H9 (cell line): Measurements from ENCODE around the gene CACHD1. TPM values are rescaled to one million over a fixed set of nuclear protein-coding genes. Genes with fewer than 3 reads are reported as not detected.

Source experiments
- DNase-seq: peaks from one replicate; pipeline ENCODE4 v3.0.0-alpha.2; 2017
- H2AFZ ChIP-seq: one replicate; pipeline ENCODE4 v1.6.1; 2013; ENCODE audit warnings: mild to moderate bottlenecking, low read length, control low read depth, moderate library complexity
- H2AK5ac ChIP-seq: 2 replicates; pipeline ENCODE4 v1.6.1; 2013; ENCODE audit warnings: low read length, control low read depth, mixed read lengths; ENCODE audit not compliant: insufficient read length
- H2BK120ac ChIP-seq: one replicate; pipeline ENCODE4 v1.6.1; 2013; ENCODE audit warnings: low read depth, mild to moderate bottlenecking, low read length, control low read depth, inconsistent platforms; ENCODE audit not compliant: poor library complexity, severe bottlenecking
- H2BK12ac ChIP-seq: 2 replicates; pipeline ENCODE4 v1.6.1; 2013; ENCODE audit warnings: low read length, control low read depth, mixed read lengths, low read depth; ENCODE audit not compliant: insufficient read length
- H2BK15ac ChIP-seq: 2 replicates; pipeline ENCODE4 v1.6.1; 2013; ENCODE audit warnings: low read depth, low read length, control low read depth
- H2BK20ac ChIP-seq: one replicate; pipeline ENCODE4 v1.6.1; 2013; ENCODE audit warnings: low read depth, mild to moderate bottlenecking, low read length, control low read depth, inconsistent platforms; ENCODE audit not compliant: poor library complexity, severe bottlenecking
- H2BK5ac ChIP-seq: 2 replicates; pipeline ENCODE4 v1.6.1; 2013; ENCODE audit warnings: low read length, control low read depth, mixed read lengths; ENCODE audit not compliant: insufficient read length
- H3K14ac ChIP-seq: 2 replicates; pipeline ENCODE4 v1.6.1; 2013; ENCODE audit warnings: low read length, control low read depth; ENCODE audit not compliant: insufficient read depth
- H3K18ac ChIP-seq: 2 replicates; pipeline ENCODE4 v1.6.1; 2013; ENCODE audit warnings: low read depth, mild to moderate bottlenecking, mixed read lengths, low read length, control low read depth; ENCODE audit not compliant: insufficient read length
- H3K23ac ChIP-seq: 2 replicates; pipeline ENCODE4 v1.6.1; 2013; ENCODE audit warnings: low read length, control low read depth, mixed read lengths, low read depth; ENCODE audit not compliant: insufficient read length
- H3K23me2 ChIP-seq: 2 replicates; pipeline ENCODE4 v1.6.1; 2013; ENCODE audit warnings: low read depth, mild to moderate bottlenecking, mixed read lengths, low read length, control low read depth; ENCODE audit not compliant: insufficient read length, poor library complexity, severe bottlenecking
- H3K27ac ChIP-seq: 2 replicates; pipeline ENCODE4 v1.5.1; 2013; ENCODE audit warnings: low read length, control low read depth, mixed read lengths, low read depth; ENCODE audit not compliant: insufficient read length
- H3K27me3 ChIP-seq: 2 replicates; pipeline ENCODE4 v1.6.1; 2013; ENCODE audit warnings: low read length, control low read depth, inconsistent platforms; ENCODE audit not compliant: insufficient read depth
- H3K4ac ChIP-seq: 2 replicates; pipeline ENCODE4 v1.6.1; 2013; ENCODE audit warnings: low read depth, mild to moderate bottlenecking, control low read depth, inconsistent platforms, low read length, moderate library complexity
- H3K4me1 ChIP-seq: 2 replicates; pipeline ENCODE4 v1.6.1; 2013; ENCODE audit warnings: low read length, control low read depth, inconsistent platforms; ENCODE audit not compliant: insufficient read depth
- H3K4me2 ChIP-seq: 2 replicates; pipeline ENCODE4 v1.6.1; 2013; ENCODE audit warnings: low read length, control low read depth, mixed read lengths; ENCODE audit not compliant: insufficient read length, insufficient read depth
- H3K56ac ChIP-seq: 2 replicates; pipeline ENCODE4 v1.6.1; 2013; ENCODE audit warnings: low read depth, mild to moderate bottlenecking, mixed read lengths, low read length, control low read depth; ENCODE audit not compliant: insufficient read length
- H3K79me1 ChIP-seq: 2 replicates; pipeline ENCODE4 v1.6.1; 2013; ENCODE audit warnings: low read depth, mild to moderate bottlenecking, moderate library complexity, low read length, control low read depth, inconsistent platforms; ENCODE audit not compliant: insufficient read depth, poor library complexity, severe bottlenecking
- H3K79me2 ChIP-seq: 2 replicates; pipeline ENCODE4 v1.6.1; 2013; ENCODE audit warnings: low read length, control low read depth, inconsistent platforms; ENCODE audit not compliant: insufficient read depth
- H3K9ac ChIP-seq: 2 replicates; pipeline ENCODE4 v1.6.1; 2013; ENCODE audit warnings: low read length, control low read depth, mixed read lengths; ENCODE audit not compliant: insufficient read length; ENCODE audit errors: extremely low read depth
- H3K9me3 ChIP-seq: one replicate; pipeline ENCODE4 v1.6.1; 2013; ENCODE audit warnings: low read depth, low read length, inconsistent platforms; ENCODE audit not compliant: control insufficient read depth
- H3T11ph ChIP-seq: one replicate; pipeline ENCODE4 v1.6.1; 2013; ENCODE audit warnings: mild to moderate bottlenecking, low read length, control low read depth, inconsistent platforms
- H4K20me1 ChIP-seq: one replicate; pipeline ENCODE4 v1.6.1; 2013; ENCODE audit not compliant: control insufficient read depth, insufficient read length, insufficient read depth
- H4K5ac ChIP-seq: 2 replicates; pipeline ENCODE4 v1.6.1; 2013; ENCODE audit warnings: low read depth, mild to moderate bottlenecking, mixed read lengths, low read length, control low read depth; ENCODE audit not compliant: insufficient read length
- H4K8ac ChIP-seq: replicated peaks from 2 replicates; pipeline ENCODE4 v1.6.1; 2013; ENCODE audit warnings: low read length, control low read depth, mixed read lengths, low read depth; ENCODE audit not compliant: insufficient read length
- H4K91ac ChIP-seq: 2 replicates; pipeline ENCODE4 v1.6.1; 2013; ENCODE audit warnings: low read depth, mild to moderate bottlenecking, moderate library complexity, mixed read lengths, low read length, control low read depth; ENCODE audit not compliant: insufficient read length
- H3K27ac Mint-ChIP-seq, 3 experiments: 2 replicates in 2 of 3; 3 replicates in 1 of 3; pipeline ENCODE4 v1.8.0; 2020 to 2021; ENCODE audit warnings: mixed read lengths in 3 of 3, mild to moderate bottlenecking in 1 of 3, moderate library complexity in 1 of 3
- H3K27me3 Mint-ChIP-seq: 2 replicates; pipeline ENCODE4 v1.8.0; 2021; ENCODE audit warnings: low read depth, mild to moderate bottlenecking, moderate library complexity, mixed read lengths
- H3K36me3 Mint-ChIP-seq, 3 experiments: 2 replicates in 2 of 3; 3 replicates in 1 of 3; pipeline ENCODE4 v1.8.0; 2020 to 2021; ENCODE audit warnings: low read depth in 3 of 3, mixed read lengths in 3 of 3; ENCODE audit not compliant: insufficient read depth in 1 of 3
- H3K4me1 Mint-ChIP-seq, 2 experiments: 2 replicates each; pipeline ENCODE4 v1.8.0; 2020; ENCODE audit warnings: mixed read lengths in 2 of 2
- H3K4me3 Mint-ChIP-seq, 2 experiments: 2 replicates in 1 of 2; 3 replicates in 1 of 2; pipeline ENCODE4 v1.8.0; 2020 to 2021; ENCODE audit warnings: mild to moderate bottlenecking in 2 of 2, mixed read lengths in 2 of 2, moderate library complexity in 1 of 2
- H3K9me3 Mint-ChIP-seq, 2 experiments: 2 replicates in 1 of 2; 3 replicates in 1 of 2; pipeline ENCODE4 v1.8.0; 2020; ENCODE audit warnings: mild to moderate bottlenecking in 2 of 2, mixed read lengths in 2 of 2, moderate library complexity in 1 of 2
- WGBS: extraction: QIAGEN DNeasy Blood & Tissue Kit; methylation state at CpG from one replicate; pipeline ENCODE4 v1.1.7; 2013; ENCODE audit warnings: missing lambda C conversion rate, low lambda C conversion rate, mixed read lengths; ENCODE audit not compliant: insufficient read length; ENCODE audit errors: extremely low coverage; 5-methylcytosine and 5-hydroxymethylcytosine counted together
- total RNA-seq: library from RNA; stranded (reverse); gene quantifications from 2 replicates; pipeline ENCODE4 v1.2.1, GENCODE V29; 2021
- TF ChIP-seq, protein P1 (sequence below): fragments of 200-600 bp; sonication (generic); conservative IDR thresholded peaks from 3 replicates; pipeline ENCODE4 v1.8.0; 2021; ENCODE audit warnings: antibody characterized with exemption, mild to moderate bottlenecking

CACHD1 gene
- total RNA-seq, 1 experiment from 2014 or later = 94.2 TPM

- Histone ChIP-seq H3K23me2 (no peaks in the 10 kb centered on the region), H2BK120ac (no peak overlapping the region), H3K4me2 (no peak overlapping the region), H3K18ac (no peak overlapping the region), H4K8ac (no peak overlapping the region), H3K14ac (no peak overlapping the region), H3K79me1 (no peaks in the 10 kb centered on the region), H2AK5ac (no peak overlapping the region), H3K9ac (no peak overlapping the region), H3K9me3 (no peaks in the 10 kb centered on the region), H3K4ac (no peak overlapping the region), H4K20me1 (no peaks in the 10 kb centered on the region), H2BK5ac (no peak overlapping the region), H3K79me2 (no peaks in the 10 kb centered on the region), H4K5ac (no peak overlapping the region), H3K23ac (no peak overlapping the region), H2BK12ac (no peak overlapping the region), H3K56ac (no peak overlapping the region), H2BK15ac (no peak overlapping the region), H4K91ac (no peak overlapping the region), H3K27me3 (no peaks in the 10 kb centered on the region), H2AFZ (no peak overlapping the region), H2BK20ac (no peak overlapping the region), H3K4me1 (no peaks in the 10 kb centered on the region), H3T11ph (no peak overlapping the region), H3K27ac (no peak overlapping the region)
- H3K27ac Mint-ChIP-seq = no peak overlapping the region
- TF ChIP-seq, protein P1, sequence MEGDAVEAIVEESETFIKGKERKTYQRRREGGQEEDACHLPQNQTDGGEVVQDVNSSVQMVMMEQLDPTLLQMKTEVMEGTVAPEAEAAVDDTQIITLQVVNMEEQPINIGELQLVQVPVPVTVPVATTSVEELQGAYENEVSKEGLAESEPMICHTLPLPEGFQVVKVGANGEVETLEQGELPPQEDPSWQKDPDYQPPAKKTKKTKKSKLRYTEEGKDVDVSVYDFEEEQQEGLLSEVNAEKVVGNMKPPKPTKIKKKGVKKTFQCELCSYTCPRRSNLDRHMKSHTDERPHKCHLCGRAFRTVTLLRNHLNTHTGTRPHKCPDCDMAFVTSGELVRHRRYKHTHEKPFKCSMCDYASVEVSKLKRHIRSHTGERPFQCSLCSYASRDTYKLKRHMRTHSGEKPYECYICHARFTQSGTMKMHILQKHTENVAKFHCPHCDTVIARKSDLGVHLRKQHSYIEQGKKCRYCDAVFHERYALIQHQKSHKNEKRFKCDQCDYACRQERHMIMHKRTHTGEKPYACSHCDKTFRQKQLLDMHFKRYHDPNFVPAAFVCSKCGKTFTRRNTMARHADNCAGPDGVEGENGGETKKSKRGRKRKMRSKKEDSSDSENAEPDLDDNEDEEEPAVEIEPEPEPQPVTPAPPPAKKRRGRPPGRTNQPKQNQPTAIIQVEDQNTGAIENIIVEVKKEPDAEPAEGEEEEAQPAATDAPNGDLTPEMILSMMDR = no peak
- no peak for DNase-seq
- H3K9me3 Mint-ChIP-seq = no peaks in the 10 kb centered on the region; a peak in 1 of 5 replicates
- H3K27me3 Mint-ChIP-seq = no peaks in the 10 kb centered on the region
- H3K36me3 Mint-ChIP-seq = no peaks in the 10 kb centered on the region
- no CpG with 5 or more reads among the region's 3 CpGs for WGBS
- no peak overlapping the region for H3K4me3 Mint-ChIP-seq
- H3K4me1 Mint-ChIP-seq = peaks cover 0 to 5% of the 10 kb centered on the region in 2 experiments; a peak in 2 of 4 replicates
These were observed 42.0 kb upstream of the CACHD1 start for GRCh38 chr1:64427879-64428278.
